ENCODE data around the gene GRID1. TPM values are rescaled to one million over a fixed set of nuclear protein-coding genes. Genes with fewer than 3 reads are reported as not detected.

GRID1 gene
- polyA plus RNA-seq, 1 of the 3 experiments (the other 2 are of a cell fraction), result 0.13 TPM

DNA sequence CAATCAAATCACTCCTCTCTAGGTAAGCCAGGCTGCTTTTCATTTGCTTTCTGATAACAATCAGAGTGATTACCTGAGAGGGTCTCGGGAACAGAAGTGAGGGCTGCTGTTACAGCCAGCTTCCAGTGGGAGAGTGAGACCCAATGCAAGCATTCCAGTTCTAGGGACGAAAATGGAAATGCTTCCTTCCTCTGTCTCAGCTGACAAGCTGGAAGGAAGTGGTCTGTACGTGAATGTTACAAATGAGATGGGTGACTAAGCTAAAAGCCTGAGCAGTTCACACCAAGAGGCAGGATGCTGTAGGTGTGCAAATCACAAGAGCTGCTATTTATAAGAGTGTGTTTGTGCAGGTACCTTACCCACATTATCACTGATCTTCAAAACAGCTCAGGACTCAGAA, 772.4 kb downstream of the GRID1 start:
- CTCF ChIA-PET, result interaction anchor here (1.1 kb wide), 1 partner anchor 9 kb away, joined by 3 read pairs; no protein-coding TSS in a partner anchor
- Histone ChIP-seq H3K79me2 (ENCODE audit: insufficient read depth) (no peaks in the 10 kb centered on the region), H3F3A (replicated peaks; ENCODE audit: insufficient read depth) (no peaks in the 10 kb centered on the region), H3K36me3 (replicated peaks in 1 of 2; ENCODE audit: control insufficient read depth in 1 of 2, insufficient read depth in 2 of 2, low read length in 1 of 2) (no peaks in the 10 kb centered on the region), H3K9ac (no peak overlapping the region), H3K27ac (ENCODE audit: low read depth in 2 of 2, low read length in 1 of 2) (no peak overlapping the region), H3K9me3 (no peaks in the 10 kb centered on the region; the same call in 1 of the 2 replicates), H4K20me1 (ENCODE audit: insufficient read depth) (no peaks in the 10 kb centered on the region), H2AFZ (ENCODE audit: low read depth) (no peak overlapping the region), H3K4me3 (ENCODE audit: low read depth in 2 of 2, low read length in 1 of 2) (no peak overlapping the region), H3K9me2 (no peaks in the 10 kb centered on the region), H3K4me1 (ENCODE audit: control insufficient read depth in 1 of 2, insufficient read depth in 2 of 2, low read depth in 1 of 2, low read length in 1 of 2) (no peaks in the 10 kb centered on the region), H3K4me2 (no peak overlapping the region), H3K27me3 (ENCODE audit: insufficient read depth) (no peaks in the 10 kb centered on the region)
- POLR2A ChIA-PET, result no interaction called here
- 12% methylated on average over 3 of the region's 3 CpGs for WGBS (ENCODE audit: low lambda C conversion rate)
- DNase-seq, result no peak
- TF ChIP-seq POLR2AphosphoS5 (IDR thresholded peaks at IDR 0.05; ENCODE audit: low read depth, low read length) (no peak), TCF12 (IDR thresholded peaks at IDR 0.05) (no peak), JUND (IDR thresholded peaks at IDR 0.05) (no peak), CHD2 (IDR thresholded peaks at IDR 0.05; ENCODE audit: low read length, partially characterized antibody) (no peak), ELF1 (IDR thresholded peaks at IDR 0.05) (no peak), TEAD4 (IDR thresholded peaks at IDR 0.05; ENCODE audit: borderline replicate concordance, insufficient read depth) (no peak)
- TF ChIP-seq, protein P1, sequence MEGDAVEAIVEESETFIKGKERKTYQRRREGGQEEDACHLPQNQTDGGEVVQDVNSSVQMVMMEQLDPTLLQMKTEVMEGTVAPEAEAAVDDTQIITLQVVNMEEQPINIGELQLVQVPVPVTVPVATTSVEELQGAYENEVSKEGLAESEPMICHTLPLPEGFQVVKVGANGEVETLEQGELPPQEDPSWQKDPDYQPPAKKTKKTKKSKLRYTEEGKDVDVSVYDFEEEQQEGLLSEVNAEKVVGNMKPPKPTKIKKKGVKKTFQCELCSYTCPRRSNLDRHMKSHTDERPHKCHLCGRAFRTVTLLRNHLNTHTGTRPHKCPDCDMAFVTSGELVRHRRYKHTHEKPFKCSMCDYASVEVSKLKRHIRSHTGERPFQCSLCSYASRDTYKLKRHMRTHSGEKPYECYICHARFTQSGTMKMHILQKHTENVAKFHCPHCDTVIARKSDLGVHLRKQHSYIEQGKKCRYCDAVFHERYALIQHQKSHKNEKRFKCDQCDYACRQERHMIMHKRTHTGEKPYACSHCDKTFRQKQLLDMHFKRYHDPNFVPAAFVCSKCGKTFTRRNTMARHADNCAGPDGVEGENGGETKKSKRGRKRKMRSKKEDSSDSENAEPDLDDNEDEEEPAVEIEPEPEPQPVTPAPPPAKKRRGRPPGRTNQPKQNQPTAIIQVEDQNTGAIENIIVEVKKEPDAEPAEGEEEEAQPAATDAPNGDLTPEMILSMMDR (IDR thresholded peaks at IDR 0.05), result no peak

DNA sequence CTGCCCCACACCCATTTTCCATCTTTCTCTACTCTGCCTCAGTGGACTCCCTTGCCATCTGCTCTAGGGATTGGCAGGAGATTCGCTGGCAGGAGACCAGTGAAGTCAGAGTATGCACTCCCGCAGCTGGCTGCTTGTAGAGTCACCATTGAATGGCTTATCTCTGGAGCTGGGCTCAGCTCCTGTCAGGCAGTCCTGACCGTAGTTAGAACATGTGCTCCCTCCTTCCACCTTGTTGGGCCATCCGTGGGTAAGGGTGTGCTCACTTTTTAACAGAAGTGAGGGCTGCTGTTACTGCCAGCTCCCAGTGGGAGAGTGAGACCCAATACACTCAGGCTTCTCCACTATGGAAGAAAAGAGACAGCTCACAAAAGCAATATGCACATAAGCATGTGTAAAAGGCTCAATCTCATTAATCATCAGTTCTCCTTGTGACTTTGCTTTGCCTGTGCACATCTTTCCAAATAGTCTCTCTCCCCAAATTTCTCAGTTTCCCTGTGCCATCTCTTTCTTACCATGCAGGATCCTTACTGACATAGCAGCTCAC, 773.3 kb downstream of the GRID1 start:
- ChIA-PET CTCF (interaction anchor here (0.6 to 0.9 kb wide), 3 partner anchors 12 to 747 kb away, joined by 3 read pairs; no protein-coding TSS in a partner anchor), POLR2A (no interaction called here)
- Histone ChIP-seq H3K4me1 (ENCODE audit: control insufficient read depth in 1 of 2, insufficient read depth in 2 of 2, low read depth in 1 of 2, low read length in 1 of 2) (no peaks in the 10 kb centered on the region), H3K9ac (no peak overlapping the region), H3K27me3 (ENCODE audit: insufficient read depth) (no peaks in the 10 kb centered on the region), H3K4me2 (no peak overlapping the region), H4K20me1 (ENCODE audit: insufficient read depth) (no peaks in the 10 kb centered on the region), H3K4me3 (ENCODE audit: low read depth in 2 of 2, low read length in 1 of 2) (no peak overlapping the region), H3K9me3 (peaks cover 3% of the 10 kb centered on the region; the same call in 1 of the 2 replicates), H3K27ac (ENCODE audit: low read depth in 2 of 2, low read length in 1 of 2) (no peak overlapping the region), H3K36me3 (replicated peaks in 1 of 2; ENCODE audit: control insufficient read depth in 1 of 2, insufficient read depth in 2 of 2, low read length in 1 of 2) (no peaks in the 10 kb centered on the region), H3F3A (replicated peaks; ENCODE audit: insufficient read depth) (no peaks in the 10 kb centered on the region), H3K9me2 (no peaks in the 10 kb centered on the region), H2AFZ (ENCODE audit: low read depth) (no peak overlapping the region), H3K79me2 (ENCODE audit: insufficient read depth) (no peaks in the 10 kb centered on the region)
- no peak for TF ChIP-seq JUND (IDR thresholded peaks at IDR 0.05)
- TF ChIP-seq SMC3 (IDR thresholded peaks at IDR 0.05; ENCODE audit: low read depth, low read length), result no peak
- no peak for TF ChIP-seq ELF1 (IDR thresholded peaks at IDR 0.05)
- TF ChIP-seq, protein P2, sequence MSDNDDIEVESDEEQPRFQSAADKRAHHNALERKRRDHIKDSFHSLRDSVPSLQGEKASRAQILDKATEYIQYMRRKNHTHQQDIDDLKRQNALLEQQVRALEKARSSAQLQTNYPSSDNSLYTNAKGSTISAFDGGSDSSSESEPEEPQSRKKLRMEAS (IDR thresholded peaks at IDR 0.05; ENCODE audit: low read depth), result no peak
- TF ChIP-seq SIN3A (IDR thresholded peaks at IDR 0.05; ENCODE audit: borderline replicate concordance, low read depth, low read length), result no peak
- TF ChIP-seq TCF12 (IDR thresholded peaks at IDR 0.05), result no peak
- TF ChIP-seq, protein P3, sequence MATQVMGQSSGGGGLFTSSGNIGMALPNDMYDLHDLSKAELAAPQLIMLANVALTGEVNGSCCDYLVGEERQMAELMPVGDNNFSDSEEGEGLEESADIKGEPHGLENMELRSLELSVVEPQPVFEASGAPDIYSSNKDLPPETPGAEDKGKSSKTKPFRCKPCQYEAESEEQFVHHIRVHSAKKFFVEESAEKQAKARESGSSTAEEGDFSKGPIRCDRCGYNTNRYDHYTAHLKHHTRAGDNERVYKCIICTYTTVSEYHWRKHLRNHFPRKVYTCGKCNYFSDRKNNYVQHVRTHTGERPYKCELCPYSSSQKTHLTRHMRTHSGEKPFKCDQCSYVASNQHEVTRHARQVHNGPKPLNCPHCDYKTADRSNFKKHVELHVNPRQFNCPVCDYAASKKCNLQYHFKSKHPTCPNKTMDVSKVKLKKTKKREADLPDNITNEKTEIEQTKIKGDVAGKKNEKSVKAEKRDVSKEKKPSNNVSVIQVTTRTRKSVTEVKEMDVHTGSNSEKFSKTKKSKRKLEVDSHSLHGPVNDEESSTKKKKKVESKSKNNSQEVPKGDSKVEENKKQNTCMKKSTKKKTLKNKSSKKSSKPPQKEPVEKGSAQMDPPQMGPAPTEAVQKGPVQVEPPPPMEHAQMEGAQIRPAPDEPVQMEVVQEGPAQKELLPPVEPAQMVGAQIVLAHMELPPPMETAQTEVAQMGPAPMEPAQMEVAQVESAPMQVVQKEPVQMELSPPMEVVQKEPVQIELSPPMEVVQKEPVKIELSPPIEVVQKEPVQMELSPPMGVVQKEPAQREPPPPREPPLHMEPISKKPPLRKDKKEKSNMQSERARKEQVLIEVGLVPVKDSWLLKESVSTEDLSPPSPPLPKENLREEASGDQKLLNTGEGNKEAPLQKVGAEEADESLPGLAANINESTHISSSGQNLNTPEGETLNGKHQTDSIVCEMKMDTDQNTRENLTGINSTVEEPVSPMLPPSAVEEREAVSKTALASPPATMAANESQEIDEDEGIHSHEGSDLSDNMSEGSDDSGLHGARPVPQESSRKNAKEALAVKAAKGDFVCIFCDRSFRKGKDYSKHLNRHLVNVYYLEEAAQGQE (IDR thresholded peaks at IDR 0.05; ENCODE audit: low read depth, low read length), result no peak
- TF ChIP-seq RAD21 (IDR thresholded peaks at IDR 0.05; ENCODE audit: low read length), result no peak
- TF ChIP-seq, protein P4, sequence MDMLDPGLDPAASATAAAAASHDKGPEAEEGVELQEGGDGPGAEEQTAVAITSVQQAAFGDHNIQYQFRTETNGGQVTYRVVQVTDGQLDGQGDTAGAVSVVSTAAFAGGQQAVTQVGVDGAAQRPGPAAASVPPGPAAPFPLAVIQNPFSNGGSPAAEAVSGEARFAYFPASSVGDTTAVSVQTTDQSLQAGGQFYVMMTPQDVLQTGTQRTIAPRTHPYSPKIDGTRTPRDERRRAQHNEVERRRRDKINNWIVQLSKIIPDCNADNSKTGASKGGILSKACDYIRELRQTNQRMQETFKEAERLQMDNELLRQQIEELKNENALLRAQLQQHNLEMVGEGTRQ (IDR thresholded peaks at IDR 0.05; ENCODE audit: borderline replicate concordance, low read depth, low read length), result no peak
- TF ChIP-seq TAF1 (IDR thresholded peaks at IDR 0.05; ENCODE audit: borderline replicate concordance, low read depth, low read length), result no peak
- TF ChIP-seq, protein P5, sequence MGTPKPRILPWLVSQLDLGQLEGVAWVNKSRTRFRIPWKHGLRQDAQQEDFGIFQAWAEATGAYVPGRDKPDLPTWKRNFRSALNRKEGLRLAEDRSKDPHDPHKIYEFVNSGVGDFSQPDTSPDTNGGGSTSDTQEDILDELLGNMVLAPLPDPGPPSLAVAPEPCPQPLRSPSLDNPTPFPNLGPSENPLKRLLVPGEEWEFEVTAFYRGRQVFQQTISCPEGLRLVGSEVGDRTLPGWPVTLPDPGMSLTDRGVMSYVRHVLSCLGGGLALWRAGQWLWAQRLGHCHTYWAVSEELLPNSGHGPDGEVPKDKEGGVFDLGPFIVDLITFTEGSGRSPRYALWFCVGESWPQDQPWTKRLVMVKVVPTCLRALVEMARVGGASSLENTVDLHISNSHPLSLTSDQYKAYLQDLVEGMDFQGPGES (IDR thresholded peaks at IDR 0.05; ENCODE audit: low read depth, low read length), result no peak
- TF ChIP-seq NFIC (IDR thresholded peaks at IDR 0.05; ENCODE audit: borderline replicate concordance), result no peak
- no peak for TF ChIP-seq FOXM1 (IDR thresholded peaks at IDR 0.05; ENCODE audit: low read depth)
- TF ChIP-seq, protein P6, sequence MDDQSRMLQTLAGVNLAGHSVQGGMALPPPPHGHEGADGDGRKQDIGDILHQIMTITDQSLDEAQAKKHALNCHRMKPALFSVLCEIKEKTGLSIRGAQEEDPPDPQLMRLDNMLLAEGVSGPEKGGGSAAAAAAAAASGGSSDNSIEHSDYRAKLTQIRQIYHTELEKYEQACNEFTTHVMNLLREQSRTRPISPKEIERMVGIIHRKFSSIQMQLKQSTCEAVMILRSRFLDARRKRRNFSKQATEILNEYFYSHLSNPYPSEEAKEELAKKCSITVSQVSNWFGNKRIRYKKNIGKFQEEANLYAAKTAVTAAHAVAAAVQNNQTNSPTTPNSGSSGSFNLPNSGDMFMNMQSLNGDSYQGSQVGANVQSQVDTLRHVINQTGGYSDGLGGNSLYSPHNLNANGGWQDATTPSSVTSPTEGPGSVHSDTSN (IDR thresholded peaks at IDR 0.05), result no peak
- 13% methylated on average over 4 of the region's 4 CpGs for WGBS (ENCODE audit: low lambda C conversion rate)
- DNase-seq, result no peak
